GM12873 (cell line): ENCODE results near the gene USP3.

Experiments used
- CTCF ChIP-seq: IDR thresholded peaks from 2 replicates; pipeline ENCODE4 v1.5.1; 2012; ENCODE audit warnings: low read depth, mild to moderate bottlenecking, moderate library complexity, low read length, control low read depth; ENCODE audit not compliant: insufficient read depth; ENCODE audit errors: missing control alignments

USP3 gene

GRCh38 chr15:63532307-63532744 is 27.9 kb downstream of the USP3 start:
- no peak for TF ChIP-seq CTCF

GRCh38 chr15:63535689-63536088 is 31.3 kb downstream of the USP3 start:
- no peak for TF ChIP-seq CTCF

- no peak for TF ChIP-seq CTCF
These were observed 34.5 kb downstream of the USP3 start for GRCh38 chr15:63538876-63539275.

- no peak for TF ChIP-seq CTCF
These were observed 35.1 kb downstream of the USP3 start for GRCh38 chr15:63539521-63539920.

GRCh38 chr15:63539998-63540397 is 35.6 kb downstream of the USP3 start:
- TF ChIP-seq CTCF = no peak

GRCh38 chr15:63540449-63540848 is 36.1 kb downstream of the USP3 start:
- no peak for TF ChIP-seq CTCF

- no peak for TF ChIP-seq CTCF
These were observed 40.0 kb downstream of the USP3 start for GRCh38 chr15:63544258-63545026.
